ENCODE results near the gene SHISA7. TPM values are rescaled to one million over a fixed set of nuclear protein-coding genes. Genes with fewer than 3 reads are reported as not detected.
A peak's percentile ranks its signal among the peaks of the same experiment; 100 is the strongest.

Gene SHISA7
- total and polyA plus RNA-seq, 10 donors = 0.03 to 0.27 TPM; not detected in 8

- no peak overlapping the region for H3K27ac ChIP-seq
- H3K36me3 ChIP-seq = peaks cover 0 to 31% (median 9%) of the 10 kb centered on the region in 6 donors
- H3K4me1 ChIP-seq = peaks cover 10 to 25% (median 20%) of the 10 kb centered on the region in 6 donors
- TF ChIP-seq CTCF (IDR thresholded peaks at IDR 0.05 in 8 of 11, conservative IDR thresholded peaks at IDR 0.05 in 3 of 11) (no peak), POLR2A (IDR thresholded peaks at IDR 0.05) (no peak), POLR2AphosphoS5 (IDR thresholded peaks at IDR 0.05) (peak in 1 of 3 donors; percentile 6)
- H3K27me3 ChIP-seq (replicated peaks in 1 of 7) = peaks cover 8 to 42% (median 29%) of the 10 kb centered on the region in 7 donors
- intact Hi-C loops (cut with DNase I; ENCODE audit: low total_unique reads) = no loop called here
- DNase-seq = no peak
- no peaks in the 10 kb centered on the region for H3K9me3 ChIP-seq
- WGBS, 5 donors = 92 to 97% (median 95%) methylated on average over 12 of the region's 12 CpGs
- H3K4me3 ChIP-seq = no peak overlapping the region
Measured at GRCh38 chr19:55453511-55454260, 10.6 kb upstream of the SHISA7 start.

- no peak for TF ChIP-seq POLR2A (IDR thresholded peaks at IDR 0.05)
- TF ChIP-seq POLR2AphosphoS5 (IDR thresholded peaks at IDR 0.05) = peak in 2 of 3 donors; percentile 36 to 46
- Histone ChIP-seq H3K27me3 (replicated peaks in 1 of 7) (peaks cover 8 to 42% (median 29%) of the 10 kb centered on the region in 7 donors), H3K4me1 (peaks cover 10 to 24% (median 20%) of the 10 kb centered on the region in 6 donors), H3K27ac (no peak overlapping the region), H3K4me3 (peak overlapping the region in 1 of 8 donors; percentile 57), H3K9me3 (no peaks in the 10 kb centered on the region), H3K36me3 (peaks cover 0 to 31% (median 9%) of the 10 kb centered on the region in 6 donors)
- intact Hi-C loops (cut with DNase I; ENCODE audit: low total_unique reads) = no loop called here
- DNase-seq = no peak
- 15 to 29% (median 26%) methylated on average over 27 to 34 of the region's 34 CpGs for WGBS, 5 donors
Measured at GRCh38 chr19:55452749-55453346, 9.7 kb upstream of the SHISA7 start.

GRCh38 chr19:55451965-55452748 is 9.1 kb upstream of the SHISA7 start:
- no peak for TF ChIP-seq CTCF (IDR thresholded peaks at IDR 0.05 in 8 of 11, conservative IDR thresholded peaks at IDR 0.05 in 3 of 11)
- TF ChIP-seq POLR2A (IDR thresholded peaks at IDR 0.05) = no peak
- TF ChIP-seq POLR2AphosphoS5 (IDR thresholded peaks at IDR 0.05) = no peak
- H3K4me3 ChIP-seq = peak overlapping the region in 5 of 8 donors; percentile 1 to 57 (median 21)
- H3K9me3 ChIP-seq = no peaks in the 10 kb centered on the region
- H3K36me3 ChIP-seq = peaks cover 0 to 31% (median 9%) of the 10 kb centered on the region in 6 donors
- intact Hi-C loops (cut with DNase I; ENCODE audit: low total_unique reads) = no loop called here
- DNase-seq = no peak
- WGBS, 5 donors = 2 to 7% (median 5%) methylated on average over 43 to 57 of the region's 57 CpGs
- peaks cover 10 to 24% (median 20%) of the 10 kb centered on the region in 6 donors for H3K4me1 ChIP-seq
- H3K27me3 ChIP-seq (replicated peaks in 1 of 7) = peaks cover 8 to 49% (median 29%) of the 10 kb centered on the region in 7 donors
- no peak overlapping the region for H3K27ac ChIP-seq

GRCh38 chr19:55451163-55451964 is 8.3 kb upstream of the SHISA7 start:
- 2 to 3% (median 2%) methylated on average over 34 to 80 of the region's 80 CpGs for WGBS, 5 donors
- Histone ChIP-seq H3K36me3 (peaks cover 0 to 28% (median 8%) of the 10 kb centered on the region in 6 donors), H3K27me3 (replicated peaks in 1 of 7) (peaks cover 8 to 57% (median 29%) of the 10 kb centered on the region in 7 donors), H3K4me3 (peak overlapping the region in 5 of 8 donors; percentile 1 to 57 (median 21)), H3K4me1 (peaks cover 10 to 24% (median 20%) of the 10 kb centered on the region in 6 donors), H3K9me3 (no peaks in the 10 kb centered on the region), H3K27ac (no peak overlapping the region)
- no peak for DNase-seq
- TF ChIP-seq POLR2A (IDR thresholded peaks at IDR 0.05) (no peak), CTCF (IDR thresholded peaks at IDR 0.05 in 8 of 11, conservative IDR thresholded peaks at IDR 0.05 in 3 of 11) (no peak), POLR2AphosphoS5 (IDR thresholded peaks at IDR 0.05) (no peak)
- intact Hi-C loops (cut with DNase I; ENCODE audit: low total_unique reads) = no loop called here

All from spleen (tissue), 11 donors.